H1 (cell line): ENCODE data around the gene MEN1. TPM values are rescaled to one million over a fixed set of nuclear protein-coding genes. Genes with fewer than 3 reads are reported as not detected.

ENCODE experiments used
- PHF8 ChIP-seq: fragments of 200-600 bp; sonication (generic); conservative IDR thresholded peaks from 2 replicates; pipeline ENCODE4 v1.7.1; 2012; ENCODE audit warnings: low read depth, mild to moderate bottlenecking, inconsistent platforms, low read length, moderate library complexity
- polyA plus RNA-seq, 7 experiments: library from polyadenylated mRNA; depleted of rRNA in 3 of 7; stranded (reverse) in 5 of 7; unstranded in 2 of 7; fragments of >200 nt in 5 of 7; fragments of 200-250 nt in 2 of 7; gene quantifications; 1 replicate in 5 of 7; 2 replicates in 1 of 7; 4 replicates in 1 of 7; pipeline versions ENCODE4 v1.2.1 to v1.2.3, GENCODE V29; 2011 to 2013; ENCODE audit warnings: missing spikeins in 2 of 7, mixed read lengths in 2 of 7
- total RNA-seq: library from RNA; stranded (reverse); fragmentation: NEBNext Ultra II Directional; extraction: Animal tissue kit (Norgen Biotek cat#: 25700); gene quantifications from 2 replicates; pipeline ENCODE4 v1.2.1, GENCODE V29; 2021
- TF ChIP-seq, protein P1 (sequence below): fragments of 300-600 bp; sonication (generic); IDR thresholded peaks from 2 replicates; pipeline ENCODE4 v1.7.1; 2012; ENCODE audit warnings: low read length, moderate library complexity, mild to moderate bottlenecking, inconsistent platforms; ENCODE audit not compliant: insufficient replicate concordance

The MEN1 gene
- total and polyA plus RNA-seq, 2 of the 8 experiments (the other 6 are each of a cell fraction or from before 2014, with no cell fraction given), result 47.2 to 56.3 TPM

DNA sequence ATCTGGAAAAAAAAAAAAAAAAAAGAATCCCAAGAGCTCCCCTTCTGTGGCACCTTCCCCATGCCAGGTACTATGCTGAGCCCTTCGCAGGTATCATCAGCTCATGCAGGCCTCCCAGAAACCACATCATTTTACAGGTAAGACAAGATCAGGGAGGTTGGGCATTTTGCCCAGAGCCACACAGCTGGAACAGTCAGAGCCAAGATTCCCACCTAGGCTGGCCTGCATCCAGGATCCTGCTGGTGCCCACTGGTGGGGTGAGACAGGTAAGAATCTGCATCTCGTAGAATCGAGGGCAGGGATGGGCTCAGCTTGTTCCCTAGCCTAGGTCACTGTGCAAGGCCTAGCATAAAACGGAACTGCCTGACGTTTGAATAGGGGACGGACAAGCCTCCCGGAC lies 15.7 kb upstream of the MEN1 start (continued):
- TF ChIP-seq, protein P1, sequence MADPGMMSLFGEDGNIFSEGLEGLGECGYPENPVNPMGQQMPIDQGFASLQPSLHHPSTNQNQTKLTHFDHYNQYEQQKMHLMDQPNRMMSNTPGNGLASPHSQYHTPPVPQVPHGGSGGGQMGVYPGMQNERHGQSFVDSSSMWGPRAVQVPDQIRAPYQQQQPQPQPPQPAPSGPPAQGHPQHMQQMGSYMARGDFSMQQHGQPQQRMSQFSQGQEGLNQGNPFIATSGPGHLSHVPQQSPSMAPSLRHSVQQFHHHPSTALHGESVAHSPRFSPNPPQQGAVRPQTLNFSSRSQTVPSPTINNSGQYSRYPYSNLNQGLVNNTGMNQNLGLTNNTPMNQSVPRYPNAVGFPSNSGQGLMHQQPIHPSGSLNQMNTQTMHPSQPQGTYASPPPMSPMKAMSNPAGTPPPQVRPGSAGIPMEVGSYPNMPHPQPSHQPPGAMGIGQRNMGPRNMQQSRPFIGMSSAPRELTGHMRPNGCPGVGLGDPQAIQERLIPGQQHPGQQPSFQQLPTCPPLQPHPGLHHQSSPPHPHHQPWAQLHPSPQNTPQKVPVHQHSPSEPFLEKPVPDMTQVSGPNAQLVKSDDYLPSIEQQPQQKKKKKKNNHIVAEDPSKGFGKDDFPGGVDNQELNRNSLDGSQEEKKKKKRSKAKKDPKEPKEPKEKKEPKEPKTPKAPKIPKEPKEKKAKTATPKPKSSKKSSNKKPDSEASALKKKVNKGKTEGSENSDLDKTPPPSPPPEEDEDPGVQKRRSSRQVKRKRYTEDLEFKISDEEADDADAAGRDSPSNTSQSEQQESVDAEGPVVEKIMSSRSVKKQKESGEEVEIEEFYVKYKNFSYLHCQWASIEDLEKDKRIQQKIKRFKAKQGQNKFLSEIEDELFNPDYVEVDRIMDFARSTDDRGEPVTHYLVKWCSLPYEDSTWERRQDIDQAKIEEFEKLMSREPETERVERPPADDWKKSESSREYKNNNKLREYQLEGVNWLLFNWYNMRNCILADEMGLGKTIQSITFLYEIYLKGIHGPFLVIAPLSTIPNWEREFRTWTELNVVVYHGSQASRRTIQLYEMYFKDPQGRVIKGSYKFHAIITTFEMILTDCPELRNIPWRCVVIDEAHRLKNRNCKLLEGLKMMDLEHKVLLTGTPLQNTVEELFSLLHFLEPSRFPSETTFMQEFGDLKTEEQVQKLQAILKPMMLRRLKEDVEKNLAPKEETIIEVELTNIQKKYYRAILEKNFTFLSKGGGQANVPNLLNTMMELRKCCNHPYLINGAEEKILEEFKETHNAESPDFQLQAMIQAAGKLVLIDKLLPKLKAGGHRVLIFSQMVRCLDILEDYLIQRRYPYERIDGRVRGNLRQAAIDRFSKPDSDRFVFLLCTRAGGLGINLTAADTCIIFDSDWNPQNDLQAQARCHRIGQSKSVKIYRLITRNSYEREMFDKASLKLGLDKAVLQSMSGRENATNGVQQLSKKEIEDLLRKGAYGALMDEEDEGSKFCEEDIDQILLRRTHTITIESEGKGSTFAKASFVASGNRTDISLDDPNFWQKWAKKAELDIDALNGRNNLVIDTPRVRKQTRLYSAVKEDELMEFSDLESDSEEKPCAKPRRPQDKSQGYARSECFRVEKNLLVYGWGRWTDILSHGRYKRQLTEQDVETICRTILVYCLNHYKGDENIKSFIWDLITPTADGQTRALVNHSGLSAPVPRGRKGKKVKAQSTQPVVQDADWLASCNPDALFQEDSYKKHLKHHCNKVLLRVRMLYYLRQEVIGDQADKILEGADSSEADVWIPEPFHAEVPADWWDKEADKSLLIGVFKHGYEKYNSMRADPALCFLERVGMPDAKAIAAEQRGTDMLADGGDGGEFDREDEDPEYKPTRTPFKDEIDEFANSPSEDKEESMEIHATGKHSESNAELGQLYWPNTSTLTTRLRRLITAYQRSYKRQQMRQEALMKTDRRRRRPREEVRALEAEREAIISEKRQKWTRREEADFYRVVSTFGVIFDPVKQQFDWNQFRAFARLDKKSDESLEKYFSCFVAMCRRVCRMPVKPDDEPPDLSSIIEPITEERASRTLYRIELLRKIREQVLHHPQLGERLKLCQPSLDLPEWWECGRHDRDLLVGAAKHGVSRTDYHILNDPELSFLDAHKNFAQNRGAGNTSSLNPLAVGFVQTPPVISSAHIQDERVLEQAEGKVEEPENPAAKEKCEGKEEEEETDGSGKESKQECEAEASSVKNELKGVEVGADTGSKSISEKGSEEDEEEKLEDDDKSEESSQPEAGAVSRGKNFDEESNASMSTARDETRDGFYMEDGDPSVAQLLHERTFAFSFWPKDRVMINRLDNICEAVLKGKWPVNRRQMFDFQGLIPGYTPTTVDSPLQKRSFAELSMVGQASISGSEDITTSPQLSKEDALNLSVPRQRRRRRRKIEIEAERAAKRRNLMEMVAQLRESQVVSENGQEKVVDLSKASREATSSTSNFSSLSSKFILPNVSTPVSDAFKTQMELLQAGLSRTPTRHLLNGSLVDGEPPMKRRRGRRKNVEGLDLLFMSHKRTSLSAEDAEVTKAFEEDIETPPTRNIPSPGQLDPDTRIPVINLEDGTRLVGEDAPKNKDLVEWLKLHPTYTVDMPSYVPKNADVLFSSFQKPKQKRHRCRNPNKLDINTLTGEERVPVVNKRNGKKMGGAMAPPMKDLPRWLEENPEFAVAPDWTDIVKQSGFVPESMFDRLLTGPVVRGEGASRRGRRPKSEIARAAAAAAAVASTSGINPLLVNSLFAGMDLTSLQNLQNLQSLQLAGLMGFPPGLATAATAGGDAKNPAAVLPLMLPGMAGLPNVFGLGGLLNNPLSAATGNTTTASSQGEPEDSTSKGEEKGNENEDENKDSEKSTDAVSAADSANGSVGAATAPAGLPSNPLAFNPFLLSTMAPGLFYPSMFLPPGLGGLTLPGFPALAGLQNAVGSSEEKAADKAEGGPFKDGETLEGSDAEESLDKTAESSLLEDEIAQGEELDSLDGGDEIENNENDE, result no peak
- no peak for TF ChIP-seq PHF8
